ENCODE measurements around the gene TCAIM. TPM values are rescaled to one million over a fixed set of nuclear protein-coding genes. Genes with fewer than 3 reads are reported as not detected.

The TCAIM gene
- total and polyA plus RNA-seq, 9 donors, result 17.4 to 23.9 (median 20.0) TPM

DNA sequence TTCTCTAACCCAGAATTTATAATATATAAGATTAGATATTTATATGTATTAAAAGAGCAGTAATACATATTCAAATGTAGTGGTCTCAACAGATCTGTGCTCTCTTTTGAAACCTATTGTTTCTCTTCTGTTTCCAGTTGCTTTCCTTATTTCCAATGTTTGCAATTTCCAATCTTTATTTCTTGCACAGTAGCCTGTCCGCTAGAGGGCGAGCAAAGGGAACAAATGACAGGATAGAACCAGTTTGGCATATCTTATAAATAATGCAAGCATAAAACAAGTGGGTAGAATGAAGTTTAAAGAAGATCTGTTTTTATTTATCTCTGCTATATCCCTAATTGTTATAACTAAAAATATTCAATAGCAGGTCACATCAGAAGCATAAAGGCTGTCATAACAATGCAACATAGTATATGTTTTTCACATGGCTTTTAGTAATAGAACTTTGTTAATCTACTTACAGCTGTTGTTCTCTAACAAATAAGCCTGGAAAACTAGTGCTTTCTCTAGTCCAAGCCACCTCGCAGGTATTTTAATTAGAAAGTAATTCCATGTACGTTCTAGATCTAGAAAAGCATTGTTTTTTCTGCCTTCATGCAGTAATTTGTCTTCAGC is 15.1 kb upstream of the TCAIM start:
- H3K27me3 ChIP-seq (ENCODE audit: control insufficient read depth, insufficient read depth, low read length), result peaks cover 3% of the 10 kb centered on the region
- WGBS (ENCODE audit: insufficient coverage), result no CpG with 5 or more reads among the region's 4 CpGs
- peak; percentile 79 for DNase-seq
- H3K4me3 ChIP-seq (ENCODE audit: low read length), result no peak overlapping the region
- H3K9me3 ChIP-seq (replicated peaks; ENCODE audit: control insufficient read depth, low read depth, low read length), result no peaks in the 10 kb centered on the region
- H3K4me1 ChIP-seq (ENCODE audit: control insufficient read depth, insufficient read depth, low read length), result no peaks in the 10 kb centered on the region
- no peak overlapping the region for H3K27ac ChIP-seq (ENCODE audit: low read length)
- H3K36me3 ChIP-seq (ENCODE audit: control insufficient read depth, insufficient read depth, low read length), result no peaks in the 10 kb centered on the region

DNA sequence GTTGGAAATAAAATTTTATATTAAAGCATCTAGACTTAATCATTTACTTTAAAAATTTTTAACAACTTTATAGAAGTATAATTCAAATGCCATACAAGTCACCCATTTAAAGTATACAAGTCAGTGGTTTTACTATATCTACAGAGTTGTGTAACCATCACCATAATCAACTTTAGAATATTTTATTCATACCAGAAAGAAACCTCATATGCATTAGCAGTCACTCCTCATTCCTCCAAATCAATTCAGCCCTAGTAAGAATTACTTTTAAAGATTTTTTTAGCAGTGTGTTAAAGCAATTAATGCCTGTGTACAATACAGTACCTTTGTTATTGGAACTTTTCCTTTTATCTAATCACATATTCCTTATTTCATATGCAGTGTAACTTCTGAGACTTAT is 14.0 kb upstream of the TCAIM start:
- H3K36me3 ChIP-seq (ENCODE audit: control insufficient read depth, insufficient read depth, low read length), result no peaks in the 10 kb centered on the region
- peaks cover 3% of the 10 kb centered on the region for H3K27me3 ChIP-seq (ENCODE audit: control insufficient read depth, insufficient read depth, low read length)
- H3K27ac ChIP-seq (ENCODE audit: low read length), result no peak overlapping the region
- H3K4me3 ChIP-seq (ENCODE audit: low read length), result no peak overlapping the region
- no peaks in the 10 kb centered on the region for H3K9me3 ChIP-seq (replicated peaks; ENCODE audit: control insufficient read depth, low read depth, low read length)
- H3K4me1 ChIP-seq (ENCODE audit: control insufficient read depth, insufficient read depth, low read length), result no peaks in the 10 kb centered on the region
- no peak for DNase-seq

DNA sequence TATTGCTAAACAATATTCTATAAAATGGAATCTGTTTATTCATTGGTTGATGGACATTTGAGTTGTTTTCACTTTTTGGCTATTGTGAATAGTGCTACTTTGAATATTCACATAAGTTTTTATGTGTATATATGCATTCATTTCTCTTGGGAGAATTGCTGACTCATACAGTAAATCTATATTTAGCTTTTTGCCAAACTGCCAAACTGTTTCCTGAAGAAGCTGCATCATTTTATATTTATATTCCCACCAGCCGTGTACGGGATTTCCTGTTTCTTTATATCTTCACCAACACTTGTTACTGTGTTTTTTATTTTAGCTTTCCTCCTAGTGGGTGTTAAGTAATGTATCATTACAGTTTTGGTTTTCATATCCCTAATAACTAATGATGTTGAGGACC is 12.5 kb upstream of the TCAIM start:
- no peak overlapping the region for H3K4me3 ChIP-seq (ENCODE audit: low read length)
- H3K36me3 ChIP-seq (ENCODE audit: control insufficient read depth, insufficient read depth, low read length), result no peaks in the 10 kb centered on the region
- H3K27me3 ChIP-seq (ENCODE audit: control insufficient read depth, insufficient read depth, low read length), result peaks cover 3% of the 10 kb centered on the region
- no peaks in the 10 kb centered on the region for H3K4me1 ChIP-seq (ENCODE audit: control insufficient read depth, insufficient read depth, low read length)
- H3K9me3 ChIP-seq (replicated peaks; ENCODE audit: control insufficient read depth, low read depth, low read length), result no peaks in the 10 kb centered on the region
- no peak for DNase-seq
- no peak overlapping the region for H3K27ac ChIP-seq (ENCODE audit: low read length)
- WGBS (ENCODE audit: insufficient coverage), result no CpG with 5 or more reads among the region's 2 CpGs

DNA sequence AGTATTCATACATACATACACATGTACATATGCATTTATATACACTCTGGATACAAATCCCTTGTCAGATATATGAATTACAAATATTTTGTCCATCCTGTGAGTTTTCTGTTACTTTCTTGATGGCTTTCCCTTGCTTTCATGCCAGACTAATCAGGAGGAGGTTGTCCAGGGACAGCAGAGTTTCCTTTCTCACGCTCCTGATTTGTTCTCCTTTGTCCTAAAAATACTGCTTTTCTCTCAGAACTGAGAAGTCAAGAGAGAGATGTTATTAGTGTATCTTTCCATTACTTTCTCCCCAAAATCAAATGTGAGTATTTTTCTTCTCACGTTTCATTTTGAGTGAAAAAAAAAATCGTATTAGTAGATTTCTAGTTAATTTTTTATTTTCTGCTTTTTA is 12.1 kb upstream of the TCAIM start:
- no peaks in the 10 kb centered on the region for H3K9me3 ChIP-seq (replicated peaks; ENCODE audit: control insufficient read depth, low read depth, low read length)
- H3K27ac ChIP-seq (ENCODE audit: low read length), result no peak overlapping the region
- H3K4me3 ChIP-seq (ENCODE audit: low read length), result no peak overlapping the region
- H3K4me1 ChIP-seq (ENCODE audit: control insufficient read depth, insufficient read depth, low read length), result no peaks in the 10 kb centered on the region
- no peak for DNase-seq
- no peaks in the 10 kb centered on the region for H3K36me3 ChIP-seq (ENCODE audit: control insufficient read depth, insufficient read depth, low read length)
- no CpG with 5 or more reads among the region's 3 CpGs for WGBS (ENCODE audit: insufficient coverage)
- peaks cover 3% of the 10 kb centered on the region for H3K27me3 ChIP-seq (ENCODE audit: control insufficient read depth, insufficient read depth, low read length)

DNA sequence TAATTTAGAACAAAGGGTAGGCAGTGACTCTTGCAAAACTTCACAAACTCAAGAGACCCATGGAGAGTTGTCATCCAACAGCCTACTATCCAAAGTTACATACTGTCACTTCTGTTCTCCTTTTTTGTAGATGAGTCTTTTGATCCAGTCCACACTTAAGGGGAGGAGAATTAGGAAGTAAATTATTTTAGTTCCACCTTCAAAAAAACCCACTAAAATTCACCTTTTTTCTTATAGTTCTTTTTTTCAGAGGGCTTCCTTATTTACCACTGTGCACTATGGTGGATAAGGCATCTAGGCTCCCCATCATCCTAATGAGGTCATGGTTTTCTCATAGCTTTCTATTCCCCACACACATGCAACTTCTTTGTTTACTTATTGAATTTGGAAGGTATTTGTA is 8.6 kb upstream of the TCAIM start:
- H3K4me3 ChIP-seq (ENCODE audit: low read length), result no peak overlapping the region
- no peaks in the 10 kb centered on the region for H3K4me1 ChIP-seq (ENCODE audit: control insufficient read depth, insufficient read depth, low read length)
- no peaks in the 10 kb centered on the region for H3K9me3 ChIP-seq (replicated peaks; ENCODE audit: control insufficient read depth, low read depth, low read length)
- H3K27ac ChIP-seq (ENCODE audit: low read length), result no peak overlapping the region
- H3K27me3 ChIP-seq (ENCODE audit: control insufficient read depth, insufficient read depth, low read length), result peaks cover 2% of the 10 kb centered on the region
- no peak for DNase-seq
- H3K36me3 ChIP-seq (ENCODE audit: control insufficient read depth, insufficient read depth, low read length), result no peaks in the 10 kb centered on the region

DNA sequence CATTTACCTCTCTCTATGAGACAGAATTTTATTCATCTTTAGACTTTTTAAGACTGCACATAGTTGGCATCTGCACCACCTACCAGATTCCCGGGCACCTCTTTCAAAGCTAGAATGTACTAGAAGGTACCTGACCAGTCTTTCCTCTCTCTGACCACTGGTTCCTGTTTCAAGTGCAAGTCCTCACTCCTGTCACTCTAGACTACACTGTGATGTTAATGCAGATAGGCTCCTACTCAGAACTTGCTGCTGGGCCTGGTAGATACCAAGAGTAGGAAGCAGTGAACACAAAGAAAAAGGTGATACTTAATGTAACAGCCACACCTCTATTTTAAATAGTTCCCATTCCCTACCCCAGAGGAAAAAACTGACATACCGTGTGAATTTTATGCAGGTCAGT is 8.1 kb upstream of the TCAIM start:
- no peak overlapping the region for H3K4me3 ChIP-seq (ENCODE audit: low read length)
- H3K27ac ChIP-seq (ENCODE audit: low read length), result no peak overlapping the region
- peaks cover 2% of the 10 kb centered on the region for H3K27me3 ChIP-seq (ENCODE audit: control insufficient read depth, insufficient read depth, low read length)
- H3K36me3 ChIP-seq (ENCODE audit: control insufficient read depth, insufficient read depth, low read length), result no peaks in the 10 kb centered on the region
- no peaks in the 10 kb centered on the region for H3K4me1 ChIP-seq (ENCODE audit: control insufficient read depth, insufficient read depth, low read length)
- WGBS (ENCODE audit: insufficient coverage), result no CpG with 5 or more reads among the region's 2 CpGs
- H3K9me3 ChIP-seq (replicated peaks; ENCODE audit: control insufficient read depth, low read depth, low read length), result no peaks in the 10 kb centered on the region
- no peak for DNase-seq

DNA sequence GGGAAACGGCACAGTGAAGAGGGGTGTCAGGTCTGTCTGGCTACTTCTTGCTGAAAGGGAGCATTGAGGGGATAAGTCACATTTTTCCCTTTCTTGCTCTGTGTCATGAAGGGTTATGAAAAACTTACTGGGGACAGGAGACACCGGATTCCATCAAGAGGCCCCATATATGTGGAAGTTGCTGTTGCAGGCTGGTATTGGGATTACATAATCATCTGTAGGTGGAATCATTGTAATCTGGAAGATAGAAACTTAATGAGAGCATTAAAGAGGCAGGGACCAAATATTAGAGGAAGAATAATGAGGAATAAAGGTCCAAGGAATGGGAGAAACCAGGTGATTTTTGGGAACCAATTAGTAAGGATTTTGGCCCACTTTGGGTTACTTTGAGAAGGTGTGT is 4.2 kb upstream of the TCAIM start:
- 75% methylated on average over 2 of the region's 2 CpGs for WGBS (ENCODE audit: insufficient coverage)
- Histone ChIP-seq H3K4me3 (ENCODE audit: low read length) (no peak overlapping the region), H3K4me1 (ENCODE audit: control insufficient read depth, insufficient read depth, low read length) (peaks cover 4% of the 10 kb centered on the region), H3K27me3 (ENCODE audit: control insufficient read depth, insufficient read depth, low read length) (peaks cover 2% of the 10 kb centered on the region), H3K27ac (ENCODE audit: low read length) (no peak overlapping the region), H3K36me3 (ENCODE audit: control insufficient read depth, insufficient read depth, low read length) (no peaks in the 10 kb centered on the region), H3K9me3 (replicated peaks; ENCODE audit: control insufficient read depth, low read depth, low read length) (no peaks in the 10 kb centered on the region)
- no peak for DNase-seq

DNA sequence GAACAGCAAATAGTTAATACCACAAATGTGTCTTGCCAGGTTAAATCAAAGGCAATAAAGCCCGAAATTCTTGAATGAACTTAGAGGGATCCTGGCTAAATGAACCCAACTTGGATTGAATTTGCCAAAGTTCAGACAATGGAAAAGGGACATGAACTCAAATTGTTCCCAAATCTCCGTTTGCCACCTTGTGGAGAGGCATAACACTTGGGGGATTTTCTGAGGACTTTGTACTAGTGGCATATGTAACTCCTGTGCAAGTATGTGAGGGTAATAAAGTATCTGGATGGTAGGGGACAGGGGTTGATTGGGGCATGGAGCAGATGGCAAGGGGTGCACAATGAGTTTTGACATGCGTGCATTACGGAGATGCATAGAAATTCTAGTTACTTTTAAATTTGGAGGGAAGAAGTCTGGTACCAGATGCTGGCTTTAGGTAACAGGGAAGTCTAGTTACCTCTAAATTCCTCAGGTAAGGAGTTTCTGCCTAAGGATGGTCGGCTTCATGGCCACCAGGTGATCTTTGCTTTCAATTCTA is 1.2 kb upstream of the TCAIM start:
- WGBS (ENCODE audit: insufficient coverage), result 52% methylated on average over 2 of the region's 5 CpGs
- Histone ChIP-seq H3K36me3 (ENCODE audit: control insufficient read depth, insufficient read depth, low read length) (no peaks in the 10 kb centered on the region), H3K27ac (ENCODE audit: low read length) (peak overlapping the region; percentile 98), H3K4me3 (ENCODE audit: low read length) (peak overlapping the region; percentile 81), H3K4me1 (ENCODE audit: control insufficient read depth, insufficient read depth, low read length) (peaks cover 6% of the 10 kb centered on the region), H3K9me3 (replicated peaks; ENCODE audit: control insufficient read depth, low read depth, low read length) (no peaks in the 10 kb centered on the region), H3K27me3 (ENCODE audit: control insufficient read depth, insufficient read depth, low read length) (peaks cover 2% of the 10 kb centered on the region)
- DNase-seq, result peak; percentile 9

DNA sequence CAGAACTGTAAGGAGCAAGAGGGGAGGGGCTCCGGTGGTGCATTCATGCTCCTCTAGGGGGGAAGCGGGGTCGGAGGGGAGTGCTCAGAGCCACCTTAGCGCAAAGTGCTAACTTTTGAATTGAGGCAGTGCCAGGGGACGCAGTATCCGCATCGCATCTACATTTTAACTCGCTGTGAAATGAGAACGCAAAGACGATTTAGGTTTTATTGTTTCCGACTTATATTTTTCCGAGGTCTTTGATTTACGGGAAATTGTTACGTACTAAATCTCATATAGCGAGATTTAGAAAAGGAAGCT is 212 bp downstream of the TCAIM start:
- H3K9me3 ChIP-seq (replicated peaks; ENCODE audit: control insufficient read depth, low read depth, low read length), result no peaks in the 10 kb centered on the region
- H3K27ac ChIP-seq (ENCODE audit: low read length), result peak overlapping the region; percentile 98
- H3K4me1 ChIP-seq (ENCODE audit: control insufficient read depth, insufficient read depth, low read length), result peaks cover 6% of the 10 kb centered on the region
- no peak for DNase-seq
- WGBS (ENCODE audit: insufficient coverage), result 0% methylated on average over 4 of the region's 15 CpGs
- peak overlapping the region; percentile 81 for H3K4me3 ChIP-seq (ENCODE audit: low read length)
- H3K36me3 ChIP-seq (ENCODE audit: control insufficient read depth, insufficient read depth, low read length), result no peaks in the 10 kb centered on the region
- H3K27me3 ChIP-seq (ENCODE audit: control insufficient read depth, insufficient read depth, low read length), result no peaks in the 10 kb centered on the region

DNA sequence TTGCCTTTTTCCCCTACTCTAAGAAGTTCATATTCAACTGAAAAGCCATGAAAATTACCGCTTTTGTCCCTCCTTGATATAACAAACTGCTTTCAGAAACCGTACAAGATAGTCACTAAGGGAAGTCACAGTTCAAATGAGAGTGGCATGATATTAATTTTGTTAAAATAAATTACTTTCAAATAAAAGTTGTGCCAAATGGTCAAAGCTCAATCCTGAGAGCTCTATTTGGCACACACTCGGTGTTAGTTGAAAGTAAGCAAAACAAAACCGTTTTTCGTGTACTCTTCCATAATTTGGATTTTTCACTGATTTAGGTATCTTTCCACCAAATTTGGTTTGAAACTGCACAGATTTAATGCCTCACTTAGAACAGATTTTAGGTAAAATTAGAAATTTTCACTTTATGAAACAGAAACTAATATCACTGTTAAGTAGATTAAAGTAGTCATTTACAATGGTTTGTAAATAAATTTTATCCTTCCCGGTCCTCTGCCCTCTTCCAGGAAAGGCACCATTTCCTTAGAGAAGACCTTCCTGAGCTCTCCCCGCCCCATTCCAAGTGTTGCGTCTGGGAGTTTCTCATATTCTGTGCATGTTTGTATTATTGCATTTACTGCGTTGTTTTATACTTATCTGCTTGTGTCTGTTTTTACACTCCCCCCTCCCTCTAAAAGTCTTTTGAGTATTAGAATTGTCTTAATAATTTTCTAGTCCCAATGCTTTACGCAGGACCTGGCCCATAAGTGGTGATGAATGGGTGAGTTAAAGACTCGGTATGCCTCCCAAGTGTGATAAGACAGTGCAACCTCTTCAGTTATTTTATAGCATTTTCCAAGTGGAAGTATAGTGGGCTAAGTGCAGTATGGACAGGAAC is 853 bp downstream of the TCAIM start:
- DNase-seq, result peak; percentile 31
- no peaks in the 10 kb centered on the region for H3K9me3 ChIP-seq (replicated peaks; ENCODE audit: control insufficient read depth, low read depth, low read length)
- no peaks in the 10 kb centered on the region for H3K36me3 ChIP-seq (ENCODE audit: control insufficient read depth, insufficient read depth, low read length)
- H3K4me1 ChIP-seq (ENCODE audit: control insufficient read depth, insufficient read depth, low read length), result peaks cover 6% of the 10 kb centered on the region
- WGBS (ENCODE audit: insufficient coverage), result no CpG with 5 or more reads among the region's 11 CpGs
- H3K27me3 ChIP-seq (ENCODE audit: control insufficient read depth, insufficient read depth, low read length), result no peaks in the 10 kb centered on the region
- peak overlapping the region; percentile 98 for H3K27ac ChIP-seq (ENCODE audit: low read length)
- H3K4me3 ChIP-seq (ENCODE audit: low read length), result peak overlapping the region; percentile 81
